ENCODE data around the gene LZTS2. TPM values are rescaled to one million over a fixed set of nuclear protein-coding genes. Genes with fewer than 3 reads are reported as not detected.

Gene LZTS2
- total and polyA plus RNA-seq, 4 donors = 2.1 to 10.3 (median 9.5) TPM

DNA sequence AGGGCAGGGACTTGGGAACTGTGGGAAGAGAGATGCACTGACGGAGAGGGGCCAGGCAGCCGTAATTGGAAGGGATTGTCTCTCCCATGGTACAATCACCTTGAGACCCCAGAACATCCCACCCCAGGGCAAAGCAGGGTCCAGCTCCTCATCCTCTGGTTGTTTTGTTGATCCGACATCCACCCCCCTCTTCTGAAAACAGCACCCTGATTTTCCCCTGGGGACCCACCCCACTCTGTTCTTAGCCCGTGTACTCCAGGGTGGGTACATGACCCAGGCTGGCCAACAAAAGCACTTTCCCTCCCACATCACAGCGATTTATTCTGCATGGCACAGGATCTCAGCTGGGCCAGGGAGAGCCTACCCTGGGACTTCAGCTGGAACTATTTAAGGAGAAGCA, 17.2 kb downstream of the LZTS2 start:
- H3K4me1 ChIP-seq (ENCODE audit: control insufficient read depth in 4 of 4, insufficient read depth in 4 of 4, low read length in 3 of 4) = peaks cover 2 to 13% (median 3%) of the 10 kb centered on the region in 4 donors
- TF ChIP-seq JUND (IDR thresholded peaks at IDR 0.05) = no peak
- TF ChIP-seq FOXA2 (IDR thresholded peaks at IDR 0.05) = no peak
- no peak for TF ChIP-seq HNF4G (IDR thresholded peaks at IDR 0.05)
- TF ChIP-seq RAD21 (IDR thresholded peaks at IDR 0.05) = no peak
- TF ChIP-seq, protein P1, sequence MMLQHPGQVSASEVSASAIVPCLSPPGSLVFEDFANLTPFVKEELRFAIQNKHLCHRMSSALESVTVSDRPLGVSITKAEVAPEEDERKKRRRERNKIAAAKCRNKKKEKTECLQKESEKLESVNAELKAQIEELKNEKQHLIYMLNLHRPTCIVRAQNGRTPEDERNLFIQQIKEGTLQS (IDR thresholded peaks at IDR 0.05) = no peak
- TF ChIP-seq TAF1 (conservative IDR thresholded peaks at IDR 0.05) = no peak
- TF ChIP-seq REST (IDR thresholded peaks at IDR 0.05) = no peak
- no peak for TF ChIP-seq NR2F2 (IDR thresholded peaks at IDR 0.05)
- no peak for TF ChIP-seq EGR1 (IDR thresholded peaks at IDR 0.05; ENCODE audit: low read depth in 2 of 2)
- TF ChIP-seq RXRA (IDR thresholded peaks at IDR 0.05) = no peak
- TF ChIP-seq HNF4A (conservative IDR thresholded peaks at IDR 0.05) = no peak
- no peak for TF ChIP-seq SP1 (IDR thresholded peaks at IDR 0.05)
- TF ChIP-seq, protein P2, sequence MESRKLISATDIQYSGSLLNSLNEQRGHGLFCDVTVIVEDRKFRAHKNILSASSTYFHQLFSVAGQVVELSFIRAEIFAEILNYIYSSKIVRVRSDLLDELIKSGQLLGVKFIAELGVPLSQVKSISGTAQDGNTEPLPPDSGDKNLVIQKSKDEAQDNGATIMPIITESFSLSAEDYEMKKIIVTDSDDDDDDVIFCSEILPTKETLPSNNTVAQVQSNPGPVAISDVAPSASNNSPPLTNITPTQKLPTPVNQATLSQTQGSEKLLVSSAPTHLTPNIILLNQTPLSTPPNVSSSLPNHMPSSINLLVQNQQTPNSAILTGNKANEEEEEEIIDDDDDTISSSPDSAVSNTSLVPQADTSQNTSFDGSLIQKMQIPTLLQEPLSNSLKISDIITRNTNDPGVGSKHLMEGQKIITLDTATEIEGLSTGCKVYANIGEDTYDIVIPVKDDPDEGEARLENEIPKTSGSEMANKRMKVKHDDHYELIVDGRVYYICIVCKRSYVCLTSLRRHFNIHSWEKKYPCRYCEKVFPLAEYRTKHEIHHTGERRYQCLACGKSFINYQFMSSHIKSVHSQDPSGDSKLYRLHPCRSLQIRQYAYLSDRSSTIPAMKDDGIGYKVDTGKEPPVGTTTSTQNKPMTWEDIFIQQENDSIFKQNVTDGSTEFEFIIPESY (IDR thresholded peaks at IDR 0.05) = no peak
- no peak for TF ChIP-seq YY1 (IDR thresholded peaks at IDR 0.05)
- TF ChIP-seq, protein P3, sequence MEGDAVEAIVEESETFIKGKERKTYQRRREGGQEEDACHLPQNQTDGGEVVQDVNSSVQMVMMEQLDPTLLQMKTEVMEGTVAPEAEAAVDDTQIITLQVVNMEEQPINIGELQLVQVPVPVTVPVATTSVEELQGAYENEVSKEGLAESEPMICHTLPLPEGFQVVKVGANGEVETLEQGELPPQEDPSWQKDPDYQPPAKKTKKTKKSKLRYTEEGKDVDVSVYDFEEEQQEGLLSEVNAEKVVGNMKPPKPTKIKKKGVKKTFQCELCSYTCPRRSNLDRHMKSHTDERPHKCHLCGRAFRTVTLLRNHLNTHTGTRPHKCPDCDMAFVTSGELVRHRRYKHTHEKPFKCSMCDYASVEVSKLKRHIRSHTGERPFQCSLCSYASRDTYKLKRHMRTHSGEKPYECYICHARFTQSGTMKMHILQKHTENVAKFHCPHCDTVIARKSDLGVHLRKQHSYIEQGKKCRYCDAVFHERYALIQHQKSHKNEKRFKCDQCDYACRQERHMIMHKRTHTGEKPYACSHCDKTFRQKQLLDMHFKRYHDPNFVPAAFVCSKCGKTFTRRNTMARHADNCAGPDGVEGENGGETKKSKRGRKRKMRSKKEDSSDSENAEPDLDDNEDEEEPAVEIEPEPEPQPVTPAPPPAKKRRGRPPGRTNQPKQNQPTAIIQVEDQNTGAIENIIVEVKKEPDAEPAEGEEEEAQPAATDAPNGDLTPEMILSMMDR (IDR thresholded peaks at IDR 0.05; ENCODE audit: low read depth, low read length, missing input control) = no peak
- no peaks in the 10 kb centered on the region for H3K9me3 ChIP-seq (ENCODE audit: control insufficient read depth in 4 of 4, low read length in 3 of 4)
- no peak overlapping the region for H3K27ac ChIP-seq (ENCODE audit: low read depth in 1 of 2, low read length in 2 of 2)
- 84% methylated on average over 5 of the region's 5 CpGs for WGBS
- no peak overlapping the region for H3K4me3 ChIP-seq (ENCODE audit: low read depth in 1 of 3, low read length in 3 of 3)
- H3K9ac ChIP-seq (ENCODE audit: low read depth in 1 of 2, low read length in 2 of 2) = no peak overlapping the region
- H3K27me3 ChIP-seq (ENCODE audit: control insufficient read depth in 4 of 4, insufficient read depth in 4 of 4, low read length in 3 of 4) = peaks cover 0 to 2% (median under 1%) of the 10 kb centered on the region in 4 donors
- no peak for DNase-seq (ENCODE audit: low spot score)
- no peaks in the 10 kb centered on the region for H3K36me3 ChIP-seq (ENCODE audit: control insufficient read depth in 4 of 4, insufficient read depth in 3 of 4, low read depth in 1 of 4, low read length in 3 of 4)

- no peak overlapping the region for H3K27ac ChIP-seq (ENCODE audit: low read depth in 1 of 2, low read length in 2 of 2)
- WGBS = 67% methylated on average over 20 of the region's 20 CpGs
- no peaks in the 10 kb centered on the region for H3K36me3 ChIP-seq (ENCODE audit: control insufficient read depth in 4 of 4, insufficient read depth in 3 of 4, low read depth in 1 of 4, low read length in 3 of 4)
- no peak for DNase-seq (ENCODE audit: low spot score)
- peaks cover under 1 to 6% (median 2%) of the 10 kb centered on the region in 4 donors for H3K4me1 ChIP-seq (ENCODE audit: control insufficient read depth in 4 of 4, insufficient read depth in 4 of 4, low read length in 3 of 4)
- no peaks in the 10 kb centered on the region for H3K9me3 ChIP-seq (ENCODE audit: control insufficient read depth in 4 of 4, low read length in 3 of 4)
- H3K4me3 ChIP-seq (ENCODE audit: low read depth in 1 of 3, low read length in 3 of 3) = no peak overlapping the region
- H3K9ac ChIP-seq (ENCODE audit: low read depth in 1 of 2, low read length in 2 of 2) = no peak overlapping the region
- peaks cover 0 to 2% (median under 1%) of the 10 kb centered on the region in 4 donors for H3K27me3 ChIP-seq (ENCODE audit: control insufficient read depth in 4 of 4, insufficient read depth in 4 of 4, low read length in 3 of 4)
- TF ChIP-seq MAX (IDR thresholded peaks at IDR 0.05) (no peak), HNF4G (IDR thresholded peaks at IDR 0.05) (no peak), FOXA2 (IDR thresholded peaks at IDR 0.05) (no peak), HNF4A (conservative IDR thresholded peaks at IDR 0.05) (no peak), NR2F2 (IDR thresholded peaks at IDR 0.05) (no peak), EGR1 (IDR thresholded peaks at IDR 0.05; ENCODE audit: low read depth in 2 of 2) (no peak)
- TF ChIP-seq, protein P2 (IDR thresholded peaks at IDR 0.05) = no peak
- TF ChIP-seq, protein P3 (IDR thresholded peaks at IDR 0.05; ENCODE audit: low read depth, low read length, missing input control) = no peak
Observed at GRCh38 chr10:101018118-101018599, 18.6 kb downstream of the LZTS2 start.
